Psoas muscle (tissue), 8 donors: ENCODE measurements around the gene ADAMTS3. TPM values are rescaled to one million over a fixed set of nuclear protein-coding genes. Genes with fewer than 3 reads are reported as not detected.
A peak's percentile ranks its signal among the peaks of the same experiment; 100 is the strongest.

Experiments used
- ATAC-seq, 4 donors: fragments of 200-7000 bp; cut with Tn5 transposase; one replicate each; pipeline ENCODE4 v1.9.1; 2020; ENCODE audit warnings: moderate library complexity in 3 of 4, mild to moderate bottlenecking in 2 of 4
- DNase-seq, 2 donors: peaks; one replicate each; pipeline ENCODE4 v3.0.0-alpha.2; 2020
- H3K27ac ChIP-seq: fragments of 200-600 bp; one replicate; pipeline ENCODE4 v1.8.0; 2022
- H3K27me3 ChIP-seq, 3 donors: fragments of 200-600 bp in 1 of 3; one replicate each; pipeline versions ENCODE4 v1.6.1 to v1.8.0; 2013 to 2022; ENCODE audit warnings: low read length in 2 of 3, mild to moderate bottlenecking in 2 of 3, moderate library complexity in 1 of 3; ENCODE audit not compliant: insufficient read depth in 3 of 3
- H3K36me3 ChIP-seq, 2 donors: fragments of 200-600 bp in 1 of 2; one replicate each; pipeline versions ENCODE4 v1.6.1 to v1.8.0; 2013 to 2022; ENCODE audit warnings: low read depth in 1 of 2, mild to moderate bottlenecking in 1 of 2, moderate library complexity in 1 of 2; ENCODE audit not compliant: insufficient read depth in 1 of 2
- H3K4me1 ChIP-seq: fragments of 200-600 bp; one replicate; pipeline ENCODE4 v1.8.0; 2022
- H3K4me3 ChIP-seq: fragments of 200-600 bp; one replicate; pipeline ENCODE4 v1.8.0; 2022; ENCODE audit warnings: mild to moderate bottlenecking
- H3K9me3 ChIP-seq: fragments of 200-600 bp; one replicate; pipeline ENCODE4 v1.8.0; 2022
- CTCF ChIP-seq: fragments of 200-600 bp; IDR thresholded peaks from one replicate; pipeline ENCODE4 v1.8.0; 2022; ENCODE audit warnings: antibody characterized with exemption
- WGBS, 3 donors: extraction: QIAGEN DNeasy Blood & Tissue Kit; methylation state at CpG; one replicate each; pipeline versions ENCODE4 v1.1.6 to v1.1.7; 2013; 5-methylcytosine and 5-hydroxymethylcytosine counted together
- intact Hi-C, 2 donors: fragments of 100-400 bp; cut with DNase I; formaldehyde crosslinking; loops; one replicate each; pipeline versions ENCODE4 v1.11.0 to v1.14.2; 2022
- polyA plus RNA-seq, 3 donors: library from polyadenylated mRNA; stranded (reverse); fragments of 200-250 nt; gene quantifications; one replicate each; pipeline ENCODE4 v1.2.3, GENCODE V29; 2013
- total RNA-seq, 4 donors: library from RNA; stranded (reverse); fragmentation: NEBNext Ultra II Directional in 2 of 4; extraction: Animal tissue kit (Norgen Biotek cat#: 25700) in 2 of 4; gene quantifications; one replicate each; pipeline versions ENCODE4 v1.2.1 to v1.2.4, GENCODE V29; 2021 to 2023
- donor health status: healthy with polysubstance abuse.
- donor health status: DM: no; HTN: no; CAD: no; lungs with moderate emphysema.
- donor health status: Bipolar disorder and iron deficiency.
- donor health status: healthy.
- donor health status: DM: yes; HTN: yes; CAD: no.
- donor health status: DM: no; HTN: no; CAD: no.
- donor health status: DM: no; HTN: no; CAD: no.
- donor health status: DM: yes; HTN: yes; CAD: no.

Gene ADAMTS3
- total and polyA plus RNA-seq, 7 donors = 0.01 to 0.89 (median 0.13) TPM

DNA sequence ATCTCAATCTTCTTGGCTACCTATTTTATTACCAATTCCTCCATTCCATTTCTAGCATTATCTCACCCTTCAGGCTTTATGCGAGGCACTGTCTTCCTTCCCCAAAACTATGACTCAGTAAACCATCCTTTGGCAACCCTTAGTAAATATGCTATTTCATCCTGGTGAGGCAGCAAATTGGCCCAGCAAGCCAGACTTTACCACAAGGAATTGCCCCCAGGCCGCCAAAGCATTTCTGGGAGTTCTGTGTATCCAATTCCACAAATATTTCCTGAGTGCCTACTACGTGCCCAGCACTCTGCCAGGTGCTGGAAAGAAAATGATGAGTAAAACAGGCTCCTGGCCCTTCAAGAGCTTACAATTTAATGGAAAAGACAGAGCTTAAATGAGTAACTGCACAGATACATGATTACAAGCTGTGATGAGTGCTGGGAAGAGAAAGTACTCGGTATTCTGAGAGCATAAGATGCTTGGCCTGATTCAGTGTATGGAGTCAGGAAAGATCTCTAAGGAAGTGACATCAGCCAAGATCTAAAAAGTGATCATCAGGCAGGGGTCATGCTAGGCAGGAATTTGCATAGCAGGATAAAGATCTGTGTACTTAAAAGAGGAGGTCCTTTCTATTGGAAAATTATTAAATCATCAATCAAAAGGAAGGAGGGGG is 193.8 kb downstream of the ADAMTS3 start:
- ATAC-seq = no peak

GRCh38 chr4:72374159-72374558 is 194.9 kb downstream of the ADAMTS3 start:
- H3K36me3 ChIP-seq = no peaks in the 10 kb centered on the region
- TF ChIP-seq CTCF = no peak
- H3K4me1 ChIP-seq = peaks cover 5% of the 10 kb centered on the region
- H3K27ac ChIP-seq = no peak overlapping the region
- DNase-seq = no peak
- WGBS, 3 donors = 13 to 26% (median 26%) methylated on average over 1 of the region's 1 CpG
- intact Hi-C loops = no loop called here
- no peaks in the 10 kb centered on the region for H3K27me3 ChIP-seq
- H3K4me3 ChIP-seq = no peak overlapping the region
- no peaks in the 10 kb centered on the region for H3K9me3 ChIP-seq
- no peak for ATAC-seq

More for the DNA sequence above, 193.8 kb downstream of the ADAMTS3 start:
- TF ChIP-seq CTCF = no peak
- peak in 1 of 2 donors; percentile 14 for DNase-seq
- Histone ChIP-seq H3K36me3 (no peaks in the 10 kb centered on the region), H3K27ac (no peak overlapping the region), H3K4me3 (no peak overlapping the region), H3K27me3 (no peaks in the 10 kb centered on the region), H3K9me3 (no peaks in the 10 kb centered on the region), H3K4me1 (peaks cover 5% of the 10 kb centered on the region)
- intact Hi-C loops = no loop called here
- WGBS, 3 donors = 37 to 56% (median 44%) methylated on average over 4 of the region's 4 CpGs

DNA sequence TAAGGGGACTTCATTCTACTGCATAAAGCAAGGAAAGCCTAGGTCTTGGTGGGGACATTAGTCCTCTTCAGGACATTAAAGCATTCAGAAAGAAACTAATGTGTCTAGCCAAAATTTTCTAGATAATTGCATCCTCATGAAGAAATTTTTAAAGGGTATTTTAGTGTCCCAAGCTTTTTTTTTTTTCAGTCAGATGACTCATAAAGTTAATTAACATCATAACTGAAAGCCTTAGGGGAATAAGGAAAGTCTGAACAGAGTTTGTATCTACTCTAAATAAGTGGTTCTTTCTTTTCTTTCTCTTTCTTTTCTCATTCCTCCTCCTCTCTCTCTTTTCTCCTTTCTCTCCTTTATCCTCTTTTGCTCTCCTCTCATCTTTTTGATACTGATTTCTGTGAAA is 202.4 kb downstream of the ADAMTS3 start:
- no peak for TF ChIP-seq CTCF
- no peaks in the 10 kb centered on the region for H3K27me3 ChIP-seq
- H3K4me3 ChIP-seq = no peak overlapping the region
- no peaks in the 10 kb centered on the region for H3K9me3 ChIP-seq
- DNase-seq (no peak), ATAC-seq (no peak)
- H3K4me1 ChIP-seq = no peaks in the 10 kb centered on the region
- intact Hi-C loops = no loop called here
- no peaks in the 10 kb centered on the region for H3K36me3 ChIP-seq
- no peak overlapping the region for H3K27ac ChIP-seq

GRCh38 chr4:72365981-72366380 is 203.0 kb downstream of the ADAMTS3 start:
- no peak overlapping the region for H3K27ac ChIP-seq
- DNase-seq = no peak
- H3K4me1 ChIP-seq = no peaks in the 10 kb centered on the region
- no peaks in the 10 kb centered on the region for H3K9me3 ChIP-seq
- 78 to 81% (median 81%) methylated on average over 4 of the region's 4 CpGs for WGBS, 3 donors
- intact Hi-C loops = no loop called here
- H3K4me3 ChIP-seq = no peak overlapping the region
- no peaks in the 10 kb centered on the region for H3K36me3 ChIP-seq
- no peak for ATAC-seq
- TF ChIP-seq CTCF = no peak
- H3K27me3 ChIP-seq = no peaks in the 10 kb centered on the region

GRCh38 chr4:72365016-72365415 is 204.0 kb downstream of the ADAMTS3 start:
- Histone ChIP-seq H3K4me3 (no peak overlapping the region), H3K36me3 (no peaks in the 10 kb centered on the region), H3K27ac (no peak overlapping the region), H3K27me3 (no peaks in the 10 kb centered on the region), H3K9me3 (no peaks in the 10 kb centered on the region), H3K4me1 (no peaks in the 10 kb centered on the region)
- DNase-seq = no peak
- no peak for ATAC-seq
- intact Hi-C loops = no loop called here
- WGBS, 3 donors = 66 to 68% (median 67%) methylated on average over 1 of the region's 1 CpG
- TF ChIP-seq CTCF = no peak
